ENCODE data around the gene CDV3.
A peak's percentile ranks its signal among the peaks of the same experiment; 100 is the strongest.
"Not testable (repeated sequence)": the region's sequence is repeated elsewhere in the genome, so short reads cannot be mapped to it uniquely, and the experiment has no call there.

CDV3 gene

GRCh38 chr3:133573629-133574194, at the start of gene CDV3:
Gene CDV3 (plus strand): TSS chr3:133573686. CDS start chr3:133574045, 359 bp downstream.
- DNase-seq (ENCODE audit: low read depth in 4 of 4, low spot score in 1 of 4), result peak in 1 of 4 experiments; percentile 27

GRCh38 chr3:133523758-133524157, 49.7 kb upstream of the CDV3 start:
- not testable (repeated sequence) for DNase-seq (ENCODE audit: low read depth in 4 of 4, low spot score in 1 of 4)

- no peak for DNase-seq (ENCODE audit: low read depth in 4 of 4, low spot score in 1 of 4)
Observed at GRCh38 chr3:133525435-133525834, 48.1 kb upstream of the CDV3 start.

GRCh38 chr3:133527081-133527715, 46.3 kb upstream of the CDV3 start:
- DNase-seq (ENCODE audit: low read depth in 4 of 4, low spot score in 1 of 4), result no peak

- DNase-seq (ENCODE audit: low read depth in 4 of 4, low spot score in 1 of 4), result no peak
Observed at GRCh38 chr3:133529809-133530208, 43.7 kb upstream of the CDV3 start.

GRCh38 chr3:133531981-133532380, 41.5 kb upstream of the CDV3 start:
- DNase-seq (ENCODE audit: low read depth in 4 of 4, low spot score in 1 of 4), result no peak

GRCh38 chr3:133532951-133533350, 40.5 kb upstream of the CDV3 start:
- no peak for DNase-seq (ENCODE audit: low read depth in 4 of 4, low spot score in 1 of 4)

GRCh38 chr3:133535971-133536881, 37.3 kb upstream of the CDV3 start:
- DNase-seq (ENCODE audit: low read depth in 4 of 4, low spot score in 1 of 4), result no peak

GRCh38 chr3:133537131-133537530, 36.4 kb upstream of the CDV3 start:
- DNase-seq (ENCODE audit: low read depth in 4 of 4, low spot score in 1 of 4), result not testable (repeated sequence)

GRCh38 chr3:133538154-133538553, 35.3 kb upstream of the CDV3 start:
- no peak for DNase-seq (ENCODE audit: low read depth in 4 of 4, low spot score in 1 of 4)

GRCh38 chr3:133540896-133541674, 32.4 kb upstream of the CDV3 start:
- DNase-seq (ENCODE audit: low read depth in 4 of 4, low spot score in 1 of 4), result no peak

- no peak for DNase-seq (ENCODE audit: low read depth in 4 of 4, low spot score in 1 of 4)
Observed at GRCh38 chr3:133542871-133543270, 30.6 kb upstream of the CDV3 start.

GRCh38 chr3:133544983-133545382, 28.5 kb upstream of the CDV3 start:
- not testable (repeated sequence) for DNase-seq (ENCODE audit: low read depth in 4 of 4, low spot score in 1 of 4)

- DNase-seq (ENCODE audit: low read depth in 4 of 4, low spot score in 1 of 4), result no peak
Observed at GRCh38 chr3:133547432-133548041, 25.9 kb upstream of the CDV3 start.

GRCh38 chr3:133548090-133548489, 25.4 kb upstream of the CDV3 start:
- no peak for DNase-seq (ENCODE audit: low read depth in 4 of 4, low spot score in 1 of 4)

- DNase-seq (ENCODE audit: low read depth in 4 of 4, low spot score in 1 of 4), result no peak
Observed at GRCh38 chr3:133549565-133549964, 23.9 kb upstream of the CDV3 start.

- not testable (repeated sequence) for DNase-seq (ENCODE audit: low read depth in 4 of 4, low spot score in 1 of 4)
Observed at GRCh38 chr3:133551589-133551988, 21.9 kb upstream of the CDV3 start.

GRCh38 chr3:133561679-133562078, 11.8 kb upstream of the CDV3 start:
- no peak for DNase-seq (ENCODE audit: low read depth in 4 of 4, low spot score in 1 of 4)

GRCh38 chr3:133562376-133562775, 11.1 kb upstream of the CDV3 start:
- no peak for DNase-seq (ENCODE audit: low read depth in 4 of 4, low spot score in 1 of 4)

- no peak for DNase-seq (ENCODE audit: low read depth in 4 of 4, low spot score in 1 of 4)
Observed at GRCh38 chr3:133563186-133563591, 10.3 kb upstream of the CDV3 start.

GRCh38 chr3:133563816-133564215, 9.7 kb upstream of the CDV3 start:
- no peak for DNase-seq (ENCODE audit: low read depth in 4 of 4, low spot score in 1 of 4)

All from stimulated activated CD4-positive, alpha-beta T cell treated with anti-CD3 and anti-CD28 coated beads, Interleukin-1b, Interleukin-23, amount 100 ng/mL, for 24 hours (primary cell).